Trophoblast cell (in vitro differentiated cells and primary cell): ENCODE data around the gene RBP5. TPM values are rescaled to one million over a fixed set of nuclear protein-coding genes. Genes with fewer than 3 reads are reported as not detected.

ENCODE experiments used
- DNase-seq, 2 donors: peaks; one replicate each; pipeline ENCODE4 v3.0.0-alpha.2; 2016
- H2AFZ ChIP-seq: 2 replicates; pipeline ENCODE4 v1.6.1; 2013; ENCODE audit warnings: low read length, moderate library complexity, mild to moderate bottlenecking; ENCODE audit not compliant: insufficient read depth, poor library complexity
- H2AK5ac ChIP-seq: 2 replicates; pipeline ENCODE4 v1.6.1; 2013; ENCODE audit warnings: mild to moderate bottlenecking, low read length
- H2BK120ac ChIP-seq: 2 replicates; pipeline ENCODE4 v1.6.1; 2013; ENCODE audit warnings: low read length, mild to moderate bottlenecking, moderate library complexity; ENCODE audit not compliant: insufficient read depth, poor library complexity
- H2BK12ac ChIP-seq: 2 replicates; pipeline ENCODE4 v1.6.1; 2013; ENCODE audit warnings: mild to moderate bottlenecking, low read length, moderate library complexity
- H2BK5ac ChIP-seq: 2 replicates; pipeline ENCODE4 v1.6.1; 2013; ENCODE audit warnings: low read length, low read depth, moderate library complexity, mild to moderate bottlenecking; ENCODE audit not compliant: poor library complexity
- H3K14ac ChIP-seq: 2 replicates; pipeline ENCODE4 v1.6.1; 2013; ENCODE audit warnings: mild to moderate bottlenecking, low read length
- H3K18ac ChIP-seq: 2 replicates; pipeline ENCODE4 v1.6.1; 2013; ENCODE audit warnings: mild to moderate bottlenecking, low read length
- H3K23ac ChIP-seq: 2 replicates; pipeline ENCODE4 v1.6.1; 2013; ENCODE audit warnings: low read length
- H3K27ac ChIP-seq: 2 replicates; pipeline ENCODE4 v1.5.1; 2013; ENCODE audit warnings: low read depth, mild to moderate bottlenecking, inconsistent platforms, low read length, moderate library complexity
- H3K27me3 ChIP-seq: 2 replicates; pipeline ENCODE4 v1.6.1; 2013; ENCODE audit warnings: inconsistent platforms, mild to moderate bottlenecking, low read length, moderate library complexity; ENCODE audit not compliant: insufficient read depth
- H3K36me3 ChIP-seq, 2 experiments: 1 replicate in 1 of 2; 2 replicates in 1 of 2; pipeline ENCODE4 v1.6.1; 2013; ENCODE audit warnings: low read length in 2 of 2, mild to moderate bottlenecking in 2 of 2, moderate library complexity in 1 of 2; ENCODE audit not compliant: insufficient read depth in 2 of 2, control insufficient read depth in 1 of 2
- H3K4ac ChIP-seq: 2 replicates; pipeline ENCODE4 v1.6.1; 2013; ENCODE audit warnings: low read depth, mild to moderate bottlenecking, low read length, moderate library complexity
- H3K4me1 ChIP-seq, 2 experiments: 1 replicate in 1 of 2; 2 replicates in 1 of 2; pipeline ENCODE4 v1.6.1; 2013; ENCODE audit warnings: low read length in 2 of 2, mild to moderate bottlenecking in 2 of 2, moderate library complexity in 1 of 2; ENCODE audit not compliant: insufficient read depth in 2 of 2, control insufficient read depth in 1 of 2
- H3K4me2 ChIP-seq: 2 replicates; pipeline ENCODE4 v1.6.1; 2013; ENCODE audit warnings: inconsistent platforms, mild to moderate bottlenecking, low read length, moderate library complexity
- H3K4me3 ChIP-seq: 2 replicates; pipeline ENCODE4 v1.5.1; 2013; ENCODE audit warnings: mild to moderate bottlenecking, low read depth, low read length, inconsistent platforms
- H3K79me1 ChIP-seq: one replicate; pipeline ENCODE4 v1.6.1; 2013; ENCODE audit warnings: low read length
- H3K79me2 ChIP-seq: 2 replicates; pipeline ENCODE4 v1.6.1; 2013; ENCODE audit warnings: low read length, mild to moderate bottlenecking; ENCODE audit not compliant: control insufficient read depth, insufficient read depth, poor library complexity
- H3K9ac ChIP-seq: 2 replicates; pipeline ENCODE4 v1.6.1; 2013; ENCODE audit warnings: mild to moderate bottlenecking, low read length
- H3K9me3 ChIP-seq: 2 replicates; pipeline ENCODE4 v1.6.1; 2013; ENCODE audit warnings: low read depth, mild to moderate bottlenecking, control low read depth, inconsistent platforms, low read length; ENCODE audit not compliant: insufficient read depth
- H4K12ac ChIP-seq: 2 replicates; pipeline ENCODE4 v1.6.1; 2013; ENCODE audit warnings: low read depth, mild to moderate bottlenecking, low read length, moderate library complexity
- H4K8ac ChIP-seq: 2 replicates; pipeline ENCODE4 v1.6.1; 2013; ENCODE audit warnings: low read depth, mild to moderate bottlenecking, low read length, moderate library complexity
- H4K91ac ChIP-seq: one replicate; pipeline ENCODE4 v1.6.1; 2013; ENCODE audit warnings: low read depth, mild to moderate bottlenecking, low read length, moderate library complexity
- WGBS: extraction: QIAGEN DNeasy Blood & Tissue Kit; methylation state at CpG from one replicate; pipeline ENCODE4 v1.1.7; 2013; ENCODE audit warnings: missing lambda C conversion rate; ENCODE audit not compliant: insufficient read length, insufficient coverage; ENCODE audit errors: extremely low coverage; 5-methylcytosine and 5-hydroxymethylcytosine counted together
- polyA plus RNA-seq: library from polyadenylated mRNA; stranded (reverse); fragments of 200-250 nt; gene quantifications from 2 replicates; pipeline ENCODE4 v1.2.3, GENCODE V29; 2013

RBP5 gene
- polyA plus RNA-seq: 0.15 and 0.23 TPM in 2 replicates

- Histone ChIP-seq H2BK12ac (no peak within 1 kb of the TSS), H2BK120ac (no peak within 1 kb of the TSS), H4K12ac (no peak within 1 kb of the TSS), H3K18ac (peak within 1 kb of the TSS; percentile 13), H4K8ac (peak within 1 kb of the TSS; percentile 7), H2BK5ac (no peak within 1 kb of the TSS), H3K36me3 (peaks cover 2 to 5% of the 10 kb centered on the region in 2 experiments), H3K4ac (no peak within 1 kb of the TSS), H3K14ac (no peak within 1 kb of the TSS), H3K9me3 (no peaks in the 10 kb centered on the region), H3K4me2 (peak within 1 kb of the TSS; percentile 74), H2AFZ (peak within 1 kb of the TSS; percentile 89), H3K79me1 (no peaks in the 10 kb centered on the region), H3K27me3 (no peaks in the 10 kb centered on the region), H3K27ac (no peak within 1 kb of the TSS), H3K79me2 (peaks cover 2% of the 10 kb centered on the region), H2AK5ac (no peak within 1 kb of the TSS), H4K91ac (peak within 1 kb of the TSS; percentile 1), H3K4me3 (peak within 1 kb of the TSS; percentile 69), H3K23ac (no peak within 1 kb of the TSS), H3K4me1 (peaks cover 14 to 19% of the 10 kb centered on the region in 2 experiments), H3K9ac (no peak within 1 kb of the TSS)
- DNase-seq: no peak
- WGBS: no CpG with 5 or more reads among the region's 7 CpGs
These were observed at the start of gene RBP5 for GRCh38 chr12:7128681-7129286. Gene RBP5 (minus strand): TSS chr12:7128889. CDS start chr12:7128775, 114 bp downstream.

- H2BK5ac ChIP-seq: no peak overlapping the region
- H3K4me1 ChIP-seq: no peaks in the 10 kb centered on the region
- WGBS: no CpG with 5 or more reads among the region's 2 CpGs
- H3K9ac ChIP-seq: no peak overlapping the region
- no peak overlapping the region for H2BK12ac ChIP-seq
- no peaks in the 10 kb centered on the region for H3K36me3 ChIP-seq
- H3K79me2 ChIP-seq: no peaks in the 10 kb centered on the region
- H2BK120ac ChIP-seq: no peak overlapping the region
- no peak overlapping the region for H4K91ac ChIP-seq
- H3K27ac ChIP-seq: no peak overlapping the region
- H3K27me3 ChIP-seq: no peaks in the 10 kb centered on the region
- no peak overlapping the region for H3K18ac ChIP-seq
- no peak overlapping the region for H4K12ac ChIP-seq
- H3K9me3 ChIP-seq: peaks cover 6% of the 10 kb centered on the region
- no peaks in the 10 kb centered on the region for H3K79me1 ChIP-seq
- H2AK5ac ChIP-seq: no peak overlapping the region
- H3K14ac ChIP-seq: no peak overlapping the region
- DNase-seq: no peak
- no peak overlapping the region for H3K4me3 ChIP-seq
- no peak overlapping the region for H3K4ac ChIP-seq
- no peak overlapping the region for H3K23ac ChIP-seq
- no peak overlapping the region for H4K8ac ChIP-seq
- H3K4me2 ChIP-seq: no peak overlapping the region
- H2AFZ ChIP-seq: no peak overlapping the region
These were observed 49.8 kb upstream of the RBP5 start for GRCh38 chr12:7178481-7178880.

- Histone ChIP-seq H3K18ac (no peak overlapping the region), H3K4me2 (no peak overlapping the region), H3K4ac (no peak overlapping the region), H3K27ac (no peak overlapping the region), H3K9me3 (peaks cover 8% of the 10 kb centered on the region), H2BK120ac (no peak overlapping the region), H3K23ac (no peak overlapping the region), H3K36me3 (no peaks in the 10 kb centered on the region), H2BK12ac (no peak overlapping the region), H3K4me1 (no peaks in the 10 kb centered on the region), H2AK5ac (no peak overlapping the region), H2BK5ac (no peak overlapping the region), H3K27me3 (no peaks in the 10 kb centered on the region), H3K14ac (no peak overlapping the region), H4K12ac (no peak overlapping the region), H3K9ac (no peak overlapping the region), H4K91ac (no peak overlapping the region), H3K79me1 (no peaks in the 10 kb centered on the region), H3K79me2 (no peaks in the 10 kb centered on the region), H4K8ac (no peak overlapping the region), H2AFZ (no peak overlapping the region), H3K4me3 (no peak overlapping the region)
- no peak for DNase-seq
- WGBS: no CpG with 5 or more reads among the region's 2 CpGs
These were observed 47.9 kb upstream of the RBP5 start for GRCh38 chr12:7176595-7176994.

- no peak overlapping the region for H3K4me3 ChIP-seq
- H3K9me3 ChIP-seq: peaks cover 7% of the 10 kb centered on the region
- H2BK120ac ChIP-seq: no peak overlapping the region
- H2AK5ac ChIP-seq: no peak overlapping the region
- no peaks in the 10 kb centered on the region for H3K4me1 ChIP-seq
- no peak overlapping the region for H4K8ac ChIP-seq
- H4K91ac ChIP-seq: no peak overlapping the region
- H3K79me2 ChIP-seq: no peaks in the 10 kb centered on the region
- no peak overlapping the region for H3K4me2 ChIP-seq
- no peak overlapping the region for H3K23ac ChIP-seq
- no peak overlapping the region for H2AFZ ChIP-seq
- H4K12ac ChIP-seq: no peak overlapping the region
- no peak overlapping the region for H3K18ac ChIP-seq
- no peak overlapping the region for H3K9ac ChIP-seq
- no peak overlapping the region for H2BK5ac ChIP-seq
- no peak overlapping the region for H3K4ac ChIP-seq
- H3K36me3 ChIP-seq: no peaks in the 10 kb centered on the region
- H3K14ac ChIP-seq: no peak overlapping the region
- H3K27ac ChIP-seq: no peak overlapping the region
- no peak for DNase-seq
- H3K79me1 ChIP-seq: no peaks in the 10 kb centered on the region
- no peak overlapping the region for H2BK12ac ChIP-seq
- H3K27me3 ChIP-seq: no peaks in the 10 kb centered on the region
These were observed 46.8 kb upstream of the RBP5 start for GRCh38 chr12:7175493-7175892.
